ENCODE results near the gene LAMC1.
A peak's percentile ranks its signal among the peaks of the same experiment; 100 is the strongest.

The LAMC1 gene

DNA sequence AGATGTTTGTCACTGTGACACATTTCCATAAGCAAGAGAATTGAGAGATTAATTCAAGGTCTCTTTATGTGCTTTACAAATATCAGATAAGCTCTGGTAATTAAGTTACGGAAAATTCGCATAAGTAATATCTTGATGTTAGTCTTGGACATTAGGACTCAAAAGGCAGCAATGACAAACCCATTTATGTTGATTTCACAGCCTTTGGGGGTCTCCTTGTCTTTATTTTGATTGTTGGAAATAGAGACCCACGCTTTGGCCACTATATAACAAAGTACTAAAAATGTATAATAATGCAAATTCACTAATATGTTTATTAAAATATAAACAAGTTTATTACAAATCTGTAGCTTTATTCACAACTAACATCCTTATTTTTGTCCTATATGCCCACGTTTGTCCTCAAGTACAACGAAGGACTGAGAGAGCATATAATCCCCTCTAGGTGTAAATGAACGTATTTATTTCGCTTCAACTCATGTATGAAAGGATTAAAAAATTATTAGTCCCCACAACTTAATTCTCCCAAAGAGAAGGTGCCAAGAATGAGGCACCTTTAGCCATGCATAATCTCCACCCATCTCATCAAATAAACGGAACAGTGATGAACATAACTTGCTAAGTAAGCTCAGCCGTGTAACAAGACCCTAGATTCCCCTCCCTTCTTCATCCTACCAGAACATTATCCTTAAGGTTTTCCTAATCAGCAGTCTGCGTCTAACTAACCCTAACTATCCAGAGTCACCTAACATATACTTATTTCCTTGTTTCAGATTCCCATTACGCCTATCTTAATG, 1.6 kb upstream of the LAMC1 start:
- no peak for DNase-seq

DNA sequence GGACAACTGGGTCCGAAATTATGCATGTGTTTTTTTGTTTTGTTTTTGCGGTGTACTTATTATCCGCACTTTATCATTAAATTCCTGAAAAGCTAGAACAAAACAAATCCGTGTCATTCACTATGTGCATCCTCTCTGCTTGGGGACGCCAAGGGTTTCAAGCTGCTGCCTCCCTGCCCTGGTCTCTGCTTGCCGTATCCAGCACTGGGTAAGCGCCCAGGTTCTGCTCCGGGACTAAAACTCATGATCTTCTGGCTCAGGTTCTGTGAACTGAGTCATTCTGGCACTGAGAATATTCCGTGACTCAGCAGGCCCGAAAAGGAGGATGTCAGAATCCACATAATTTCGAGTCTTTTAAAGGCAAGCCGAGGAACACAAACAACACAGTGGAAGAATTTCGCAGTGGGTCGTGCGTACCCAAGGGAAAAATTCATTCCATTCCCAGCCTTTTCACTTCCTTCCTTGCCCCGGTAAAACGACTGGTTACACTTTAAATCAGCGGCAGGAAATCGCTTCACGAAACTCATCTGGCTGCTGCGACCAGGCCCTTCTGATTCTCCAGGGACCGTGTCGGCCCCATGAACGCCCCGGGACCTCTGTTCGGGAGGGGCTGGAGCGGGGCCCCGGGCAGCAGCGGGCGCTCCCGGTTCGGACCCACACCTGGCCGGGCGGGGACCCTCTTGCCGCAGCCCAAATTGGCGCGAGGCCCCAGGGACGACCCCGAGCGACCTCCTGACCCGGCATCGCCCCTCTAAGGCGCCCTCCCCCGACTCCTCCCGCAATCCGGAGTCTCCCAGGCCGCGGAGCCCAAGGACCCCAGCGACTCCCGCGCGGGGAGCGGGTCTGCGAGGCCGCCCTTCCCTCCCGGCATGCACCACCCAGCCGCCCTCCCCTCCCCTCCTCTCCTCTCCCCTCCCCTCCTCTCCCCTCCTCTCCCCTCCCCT, 746 bp upstream of the LAMC1 start:
- no peak for DNase-seq

DNA sequence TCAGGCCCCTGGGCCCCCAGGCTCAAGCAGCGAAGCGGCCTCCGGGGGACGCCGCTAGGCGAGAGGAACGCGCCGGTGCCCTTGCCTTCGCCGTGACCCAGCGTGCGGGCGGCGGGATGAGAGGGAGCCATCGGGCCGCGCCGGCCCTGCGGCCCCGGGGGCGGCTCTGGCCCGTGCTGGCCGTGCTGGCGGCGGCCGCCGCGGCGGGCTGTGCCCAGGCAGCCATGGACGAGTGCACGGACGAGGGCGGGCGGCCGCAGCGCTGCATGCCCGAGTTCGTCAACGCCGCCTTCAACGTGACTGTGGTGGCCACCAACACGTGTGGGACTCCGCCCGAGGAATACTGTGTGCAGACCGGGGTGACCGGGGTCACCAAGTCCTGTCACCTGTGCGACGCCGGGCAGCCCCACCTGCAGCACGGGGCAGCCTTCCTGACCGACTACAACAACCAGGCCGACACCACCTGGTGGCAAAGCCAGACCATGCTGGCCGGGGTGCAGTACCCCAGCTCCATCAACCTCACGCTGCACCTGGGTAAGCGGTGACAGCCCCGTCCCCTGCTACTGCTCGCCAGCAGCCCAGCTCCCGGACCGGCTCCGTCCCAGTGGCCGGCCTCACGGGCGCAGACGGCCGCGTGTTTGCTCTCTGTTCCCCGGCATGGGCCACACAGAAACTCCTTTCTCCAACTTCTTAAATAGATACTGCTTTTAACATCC, 539 bp downstream of the LAMC1 start:
- peak in 1 of 4 experiments; percentile 4 for DNase-seq

DNA sequence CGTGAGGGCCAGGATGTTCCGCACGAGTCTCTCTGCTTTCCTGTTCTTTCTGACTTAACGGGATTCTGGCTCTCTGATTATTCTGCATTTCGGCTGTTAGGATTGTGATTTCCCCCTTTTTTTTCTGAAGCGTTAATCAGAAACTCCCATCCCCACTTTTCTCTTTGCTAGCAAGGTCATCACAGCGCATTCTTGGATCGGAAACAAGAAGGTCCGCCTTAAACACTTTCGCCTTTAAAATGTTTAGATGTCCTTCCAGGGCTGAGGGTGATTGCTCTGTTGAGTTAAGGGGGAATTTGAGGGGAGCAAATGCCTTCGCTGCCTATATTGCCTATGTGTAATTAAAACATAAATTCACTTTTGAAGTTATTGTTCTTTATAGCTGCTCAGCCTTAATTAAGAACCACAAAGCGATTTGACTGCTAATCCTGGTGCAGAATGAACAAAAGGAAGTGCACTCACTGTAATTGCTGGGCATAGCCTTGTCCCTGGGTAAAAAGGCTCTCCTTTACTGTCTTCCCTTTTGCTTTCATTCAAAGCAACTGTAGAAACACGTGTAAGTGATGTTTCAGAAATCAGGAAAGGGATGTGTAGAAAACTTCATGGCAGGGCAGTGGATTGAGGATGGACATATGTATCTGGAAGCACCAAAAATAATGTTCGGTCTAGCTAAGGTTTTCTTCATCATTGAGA, 1.2 kb downstream of the LAMC1 start:
- no peak for DNase-seq

DNA sequence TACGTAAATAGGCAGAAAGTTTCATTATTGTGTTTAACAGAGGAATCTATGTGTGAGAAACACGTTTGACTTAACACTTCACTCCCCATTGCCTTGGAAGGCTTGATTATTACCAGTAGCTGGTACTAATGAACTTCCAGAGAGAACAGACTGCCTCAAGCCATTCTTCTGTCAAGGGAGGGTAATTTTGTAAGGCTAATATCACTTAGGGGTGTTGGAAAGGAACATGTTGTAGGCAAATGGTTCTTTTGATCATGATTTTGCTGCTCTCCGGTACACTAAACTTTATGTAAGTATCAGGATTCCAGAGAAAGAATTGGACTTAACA, 1.8 kb downstream of the LAMC1 start:
- no peak for DNase-seq

DNA sequence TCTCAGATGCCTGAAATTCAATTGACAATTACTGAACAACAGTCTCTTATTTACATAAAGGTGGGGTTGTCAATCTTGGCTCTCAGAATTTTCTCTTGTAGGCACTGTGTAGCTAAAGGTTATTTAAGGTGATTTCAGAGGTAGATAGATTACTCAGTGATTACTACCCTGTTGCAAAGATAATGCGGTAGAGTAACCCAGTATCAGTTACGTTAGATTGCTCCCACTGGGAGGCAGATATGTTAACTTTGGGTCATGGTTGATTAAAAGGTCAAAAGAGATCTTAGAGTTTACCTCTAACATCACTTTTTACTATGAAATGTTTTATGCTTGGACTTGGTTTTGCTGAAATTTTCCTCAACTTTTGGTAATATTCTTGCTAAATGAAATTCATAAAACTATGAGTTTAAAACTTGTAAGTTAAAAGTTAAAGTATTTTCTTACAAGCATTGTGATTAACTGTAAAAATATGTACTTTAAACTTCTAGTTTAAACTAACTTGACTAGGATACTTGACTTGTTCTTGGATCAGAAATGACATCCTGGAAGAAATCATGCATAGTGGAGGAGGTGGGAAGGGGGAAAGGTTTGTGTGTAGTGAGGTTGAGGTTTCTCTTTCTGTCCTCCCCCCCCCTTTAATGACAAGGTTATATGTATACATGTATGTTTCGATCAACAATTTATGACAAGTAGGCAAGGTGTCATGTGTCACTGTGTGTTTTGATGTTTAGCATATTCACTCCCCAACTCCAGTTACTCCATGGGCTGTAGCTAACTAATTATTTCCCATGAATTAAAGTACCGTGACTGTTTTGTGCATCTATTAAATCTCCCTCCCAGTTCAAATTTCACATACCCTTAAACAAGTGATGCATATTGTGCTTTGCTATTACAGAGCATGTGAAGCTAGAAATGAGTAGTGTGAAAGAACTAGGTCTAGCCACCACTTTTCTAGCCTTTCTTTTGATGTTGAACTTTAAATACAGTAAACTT, 2.9 kb downstream of the LAMC1 start:
- DNase-seq, result no peak

DNA sequence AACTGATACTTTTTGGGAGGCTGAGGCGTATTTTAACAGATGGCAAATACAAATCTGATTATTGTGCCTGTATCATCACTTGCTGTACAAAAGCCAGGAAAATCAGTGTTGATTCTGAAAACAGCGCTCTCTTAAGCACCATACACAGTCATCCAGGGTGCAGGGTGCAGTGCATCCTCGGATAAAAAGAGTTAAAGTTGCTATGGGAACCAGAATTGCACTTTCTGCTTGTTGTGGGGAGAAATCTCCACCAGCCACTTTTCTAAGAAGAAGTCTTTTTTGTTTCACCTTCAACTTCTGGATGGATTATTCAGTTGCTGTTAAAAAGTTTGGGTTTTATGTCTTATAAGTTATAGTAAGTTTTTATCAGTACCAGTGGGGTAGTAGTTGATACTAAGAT, 3.8 kb downstream of the LAMC1 start:
- no peak for DNase-seq

DNA sequence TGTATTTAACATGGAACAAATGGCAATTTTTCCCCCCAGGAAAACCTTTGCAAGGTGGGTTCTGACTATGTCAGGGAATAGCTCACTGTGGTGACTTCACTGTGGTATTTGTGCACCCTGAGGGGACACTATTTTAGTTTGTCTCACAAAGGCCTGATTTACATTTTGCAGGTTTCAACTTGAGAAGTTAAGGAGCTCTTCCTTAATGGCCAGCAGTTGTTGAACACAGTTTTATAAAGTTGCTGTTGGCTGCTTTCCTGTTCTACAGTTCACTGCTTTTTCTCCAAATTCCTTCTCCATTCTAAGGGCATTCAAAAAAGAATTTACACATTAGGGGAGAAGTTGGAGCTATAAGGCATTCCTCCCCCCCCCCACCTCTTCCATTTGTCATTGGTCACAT, 4.6 kb downstream of the LAMC1 start:
- no peak for DNase-seq

DNA sequence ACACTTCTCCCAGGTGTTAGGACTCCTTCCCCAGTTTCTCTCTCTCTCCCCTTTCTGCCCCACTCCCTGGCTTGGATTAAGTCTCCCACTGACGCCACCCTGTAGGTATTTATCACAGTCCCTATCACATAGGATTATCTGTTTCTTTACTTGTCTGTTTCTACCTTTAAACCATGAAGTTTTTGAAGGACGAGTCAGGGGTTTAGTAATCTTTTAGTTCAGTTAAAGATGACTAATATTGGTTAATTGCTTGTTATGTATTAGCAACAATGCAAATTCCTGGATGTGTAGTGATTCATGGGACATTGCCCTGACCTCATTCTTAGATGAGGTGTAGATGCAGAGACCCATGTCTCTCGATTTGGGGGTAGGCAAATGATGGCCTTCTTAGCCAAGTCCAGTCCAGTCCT, 6.4 kb downstream of the LAMC1 start:
- no peak for DNase-seq

DNA sequence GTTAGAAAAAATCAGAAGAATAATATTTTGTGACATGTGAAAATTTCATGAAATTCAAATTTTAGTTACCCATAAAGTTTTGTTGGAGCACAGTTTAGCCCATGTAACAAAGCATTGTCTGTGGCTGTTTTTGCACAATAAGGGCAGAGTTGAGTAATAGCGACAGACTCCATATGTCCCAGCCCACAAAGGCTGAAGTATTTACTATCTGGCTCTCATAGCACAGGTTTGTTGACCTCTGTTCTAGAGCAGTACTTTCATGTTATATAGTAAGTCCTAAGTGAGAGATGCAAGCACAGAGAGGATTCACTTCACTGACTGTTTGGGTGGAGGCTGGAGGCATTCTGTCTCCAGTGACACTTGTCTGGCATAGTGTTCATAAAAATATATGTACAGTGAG, 6.8 kb downstream of the LAMC1 start:
- DNase-seq, result no peak

DNA sequence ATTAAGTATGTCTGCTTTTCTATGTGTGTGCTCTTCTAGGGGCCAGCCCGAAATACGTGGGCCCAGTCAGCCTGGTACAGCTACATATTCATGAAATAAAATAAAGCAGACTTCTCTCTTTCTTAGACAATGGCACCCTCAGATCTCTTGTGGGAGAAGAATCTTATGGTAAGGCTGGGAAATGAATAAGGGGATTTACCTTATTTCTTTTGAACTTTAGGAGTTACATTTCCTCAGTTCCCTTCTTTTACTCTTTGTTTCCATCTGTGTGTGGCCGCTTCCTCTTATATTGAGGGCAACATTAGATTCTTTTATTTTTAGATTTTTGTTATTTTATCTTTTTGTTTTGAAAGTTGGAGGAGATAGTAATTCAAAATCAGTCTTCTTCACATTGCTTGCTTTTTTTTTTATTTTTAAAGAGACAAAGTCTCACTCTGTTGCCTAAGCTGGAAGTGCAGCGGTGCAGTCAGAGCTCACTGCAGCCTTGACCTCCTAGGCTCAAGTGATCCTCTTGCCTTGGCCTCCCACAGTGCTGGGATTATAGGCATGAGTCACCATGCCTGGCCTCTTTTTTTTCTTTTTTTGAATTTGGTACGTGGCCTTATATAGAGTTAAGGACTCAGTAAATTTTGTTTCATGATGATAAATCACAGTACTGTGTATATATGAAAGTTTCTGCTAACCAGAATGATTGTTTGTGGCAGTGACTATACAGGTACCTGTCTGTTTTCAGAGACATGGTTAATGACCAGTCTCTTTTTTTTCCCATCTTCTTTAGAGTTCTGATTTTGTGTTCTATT, 9.1 kb downstream of the LAMC1 start:
- DNase-seq, result no peak

DNA sequence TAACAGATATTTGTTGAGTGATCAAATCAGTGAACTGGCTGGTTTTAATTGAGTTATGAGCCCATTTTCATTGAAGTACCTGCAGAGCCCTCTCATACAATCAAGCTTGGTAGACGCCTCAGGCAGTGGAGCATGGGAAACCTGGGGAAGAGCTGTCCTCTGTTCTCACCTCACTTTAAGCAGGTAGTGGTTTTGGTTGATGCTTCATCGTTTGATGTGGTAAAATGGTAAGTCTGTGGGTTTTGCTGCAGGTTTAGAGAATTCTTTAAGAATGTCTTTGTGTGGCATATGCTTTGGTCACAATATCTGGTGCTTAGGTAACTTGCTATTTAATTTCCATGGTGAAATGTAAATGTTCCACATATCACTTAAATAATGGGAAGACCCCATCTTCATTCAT, 10.0 kb downstream of the LAMC1 start:
- no peak for DNase-seq

DNA sequence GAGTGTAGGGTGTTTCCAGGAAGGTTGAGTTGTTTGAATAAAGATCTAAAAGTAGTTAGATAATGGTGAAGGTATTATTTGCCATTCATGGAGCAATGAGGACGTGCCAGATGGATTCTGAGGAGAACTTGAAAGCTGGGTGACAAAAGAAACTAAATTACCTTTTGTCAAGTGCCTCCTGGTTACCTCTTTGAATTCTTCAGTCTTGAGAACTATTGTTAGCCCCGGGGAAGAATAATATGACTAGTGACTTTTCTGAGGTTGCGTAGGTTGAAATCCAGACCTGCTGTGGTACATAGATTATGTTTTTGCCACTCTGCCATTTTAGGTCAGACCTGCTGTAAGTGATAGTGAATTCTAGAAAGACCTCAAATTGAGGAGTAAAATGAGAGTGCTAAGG, 11.5 kb downstream of the LAMC1 start:
- no peak for DNase-seq

DNA sequence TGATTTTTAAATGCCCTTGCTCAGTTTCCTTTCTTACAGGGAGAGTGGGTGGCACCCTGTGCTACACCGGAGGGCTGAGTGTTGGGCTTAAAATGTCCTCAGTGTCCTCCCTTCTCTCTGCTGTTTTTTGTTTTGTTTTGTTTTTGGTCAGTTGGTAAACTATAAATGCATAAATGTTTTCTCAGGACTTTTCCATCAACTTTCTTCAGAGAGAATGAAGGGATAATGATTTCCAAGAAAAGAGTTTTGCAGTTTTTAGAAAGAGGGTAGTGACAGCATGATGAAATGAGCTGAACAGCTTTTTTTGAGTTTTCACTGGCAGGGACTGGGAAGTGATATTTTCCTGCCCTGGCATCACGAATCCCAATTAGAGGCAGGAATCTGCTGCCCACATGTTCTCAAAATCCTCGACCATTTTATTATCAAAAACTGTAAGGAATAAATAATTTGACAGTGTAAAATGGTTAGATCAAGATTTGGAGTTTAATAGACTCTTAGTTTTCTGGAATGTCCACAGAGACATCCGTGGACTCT, 15.2 kb downstream of the LAMC1 start:
- DNase-seq, result no peak

DNA sequence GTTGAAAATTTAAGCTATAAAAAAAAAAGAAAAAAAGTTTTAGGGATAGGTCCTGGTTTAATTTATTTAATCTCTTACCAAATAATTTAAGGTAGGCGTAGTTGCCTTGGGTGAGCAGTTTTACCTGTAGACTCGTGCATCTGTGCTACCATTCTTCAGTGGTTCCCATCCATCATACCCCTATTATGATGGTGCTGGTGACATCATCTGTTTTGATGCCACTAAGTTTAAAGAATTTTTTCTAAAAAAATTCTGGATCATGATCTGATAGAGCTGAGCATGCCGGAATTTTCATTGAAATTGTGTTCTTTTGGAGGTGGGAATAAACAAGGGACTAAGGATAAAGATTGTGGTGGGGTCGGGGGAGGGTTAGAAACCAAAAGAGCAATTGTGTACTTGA, 15.7 kb downstream of the LAMC1 start:
- no peak for DNase-seq

DNA sequence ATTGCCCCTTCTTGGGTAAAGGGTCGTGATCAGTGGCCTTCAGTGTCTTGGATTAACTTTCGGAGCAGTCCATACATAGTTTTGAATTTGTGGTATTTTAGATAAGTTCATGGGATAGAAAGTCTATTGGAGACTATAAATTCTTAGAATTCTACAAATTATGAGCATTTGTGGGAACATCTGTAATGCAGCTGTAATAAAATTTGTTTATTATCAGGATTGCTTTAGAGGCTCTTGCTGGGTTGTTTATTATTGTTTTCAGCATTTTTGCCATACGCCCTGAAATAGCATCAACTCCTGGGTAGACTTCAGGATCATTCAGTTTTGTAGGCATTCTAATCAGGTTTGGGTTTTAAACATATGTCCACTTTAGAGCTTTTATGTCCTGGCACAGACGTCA, 16.1 kb downstream of the LAMC1 start:
- no peak for DNase-seq

DNA sequence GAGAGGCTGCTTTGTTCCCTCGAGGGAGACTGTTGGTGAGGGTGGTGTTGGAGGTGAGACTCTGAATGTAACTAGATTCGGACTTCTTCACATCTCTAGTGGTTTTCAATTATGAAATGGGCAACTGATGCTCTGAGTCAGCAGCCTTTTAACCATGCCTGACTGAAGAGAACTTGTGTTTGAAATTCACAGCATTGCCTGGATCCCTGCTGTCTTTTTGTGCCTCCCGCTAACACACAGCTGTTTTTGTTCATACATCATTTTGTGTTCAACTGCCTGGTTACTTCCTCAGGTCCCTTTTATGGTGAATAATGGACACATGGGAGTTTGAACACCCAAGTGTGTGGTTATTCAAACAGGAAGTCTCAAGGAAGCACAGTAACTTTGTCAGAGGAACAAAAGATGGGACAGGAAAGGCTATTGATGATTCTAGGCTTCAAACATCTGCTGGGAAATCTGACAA, 16.8 kb downstream of the LAMC1 start:
- no peak for DNase-seq

DNA sequence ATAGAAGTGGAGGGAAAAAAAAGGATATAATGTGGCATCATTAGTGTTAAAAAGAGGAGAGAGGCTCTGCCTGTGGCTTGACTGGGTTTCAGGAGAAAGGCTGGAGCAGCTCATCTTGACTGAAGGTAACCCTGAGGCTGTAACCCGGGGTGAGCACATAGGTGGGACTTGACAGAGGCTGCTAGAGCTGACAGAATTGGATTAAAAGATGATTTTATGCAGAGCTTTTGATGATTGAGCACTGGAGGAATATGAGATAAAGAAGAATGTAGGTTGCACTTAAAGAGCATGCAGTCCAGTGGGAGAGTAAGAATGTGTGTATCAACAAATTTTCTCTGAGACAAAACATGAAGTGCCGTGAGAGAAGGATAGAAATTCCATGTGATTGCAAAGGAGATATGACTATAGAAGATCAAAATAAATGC, 17.3 kb downstream of the LAMC1 start:
- DNase-seq, result no peak

DNA sequence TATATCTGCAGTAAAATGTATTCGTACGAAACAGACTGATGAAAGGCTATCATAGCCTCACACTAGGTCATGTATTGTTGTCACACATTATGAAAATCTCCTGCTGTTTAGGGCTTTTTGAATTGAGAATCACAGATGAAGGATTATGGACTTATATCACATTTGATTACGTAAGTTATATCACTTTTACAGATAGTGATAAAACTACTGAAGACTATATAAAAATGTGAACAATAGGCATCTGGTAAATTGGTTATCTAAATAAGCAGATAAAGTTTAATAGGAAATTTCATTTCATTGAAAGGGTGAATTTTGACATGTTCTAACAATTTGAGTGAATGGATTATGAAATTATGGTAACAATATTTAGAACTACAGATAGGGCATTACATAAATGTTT, 20.0 kb downstream of the LAMC1 start:
- no peak for DNase-seq

Measured in activated CD4-positive, CD25-positive, alpha-beta regulatory T cell (primary cell).